ENCODE measurements around the gene ARFIP1. TPM values are rescaled to one million over a fixed set of nuclear protein-coding genes. Genes with fewer than 3 reads are reported as not detected.
"Not testable (repeated sequence)": the region's sequence is repeated elsewhere in the genome, so short reads cannot be mapped to it uniquely, and the experiment has no call there.

Gene ARFIP1
- total RNA-seq, 1 experiment from 2014 or later = 47.9 TPM

DNA sequence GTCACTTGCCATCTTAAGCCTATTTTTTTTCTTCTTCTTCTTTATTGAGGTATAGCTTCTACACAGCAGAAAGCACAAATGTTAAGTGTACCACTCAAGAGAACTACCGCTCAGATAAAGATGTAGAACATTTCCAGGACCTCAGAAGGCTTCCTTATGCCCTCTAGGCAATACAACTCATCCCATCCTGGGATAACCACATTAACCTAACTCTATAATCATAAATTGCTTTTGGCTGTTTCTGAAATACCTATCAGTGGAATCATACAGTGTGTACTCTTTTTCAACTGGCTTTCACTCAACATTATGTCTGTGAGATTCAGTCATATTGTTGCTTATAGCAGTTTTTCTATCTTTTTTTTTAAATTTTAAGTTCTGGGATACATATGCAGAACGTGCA lies 51.7 kb downstream of the ARFIP1 start:
- DNase-seq (ENCODE audit: extremely low read depth, low read depth) = no peak

DNA sequence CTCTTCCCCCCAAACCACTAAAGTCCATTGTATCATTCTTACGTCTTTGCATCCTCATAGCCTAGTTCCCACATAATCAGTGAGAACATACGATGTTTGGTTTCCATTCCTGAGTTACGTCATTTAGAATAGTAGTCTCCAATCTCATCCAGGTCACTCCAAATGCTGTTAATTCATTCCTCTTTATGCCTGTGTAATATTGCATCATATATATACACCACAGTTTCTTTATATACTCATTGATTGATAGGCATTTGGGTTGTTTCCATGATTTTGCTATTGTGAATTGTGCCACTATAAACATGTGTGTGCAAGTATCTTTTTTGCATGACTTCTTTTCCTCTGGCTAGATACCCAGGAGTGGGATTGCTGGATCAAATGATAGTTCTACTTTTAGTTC lies 57.2 kb downstream of the ARFIP1 start:
- no peak for DNase-seq (ENCODE audit: extremely low read depth, low read depth)

DNA sequence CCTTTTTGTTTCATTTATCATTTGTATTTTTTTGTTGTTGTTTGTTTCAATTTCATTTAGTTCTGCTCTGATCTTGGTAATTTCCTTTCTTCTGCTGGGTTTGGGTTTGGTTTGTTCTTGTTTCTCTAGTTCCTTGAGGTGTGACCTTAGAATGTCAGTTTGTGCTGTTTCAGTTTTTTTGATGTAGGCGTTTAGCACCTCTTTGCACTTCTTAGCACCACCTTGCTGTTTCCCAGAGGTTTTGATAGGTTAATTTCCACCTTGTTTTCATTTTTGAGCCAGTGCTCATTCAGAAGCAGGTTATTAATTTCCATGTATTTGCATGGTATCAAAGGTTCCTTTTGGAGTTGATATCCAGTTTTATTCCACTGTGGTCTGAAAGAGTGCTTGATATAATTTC lies 60.0 kb downstream of the ARFIP1 start:
- DNase-seq (ENCODE audit: extremely low read depth, low read depth) = not testable (repeated sequence)

- no peak for DNase-seq (ENCODE audit: extremely low read depth, low read depth)
Observed at GRCh38 chr4:152843481-152844090, 63.8 kb downstream of the ARFIP1 start.

DNA sequence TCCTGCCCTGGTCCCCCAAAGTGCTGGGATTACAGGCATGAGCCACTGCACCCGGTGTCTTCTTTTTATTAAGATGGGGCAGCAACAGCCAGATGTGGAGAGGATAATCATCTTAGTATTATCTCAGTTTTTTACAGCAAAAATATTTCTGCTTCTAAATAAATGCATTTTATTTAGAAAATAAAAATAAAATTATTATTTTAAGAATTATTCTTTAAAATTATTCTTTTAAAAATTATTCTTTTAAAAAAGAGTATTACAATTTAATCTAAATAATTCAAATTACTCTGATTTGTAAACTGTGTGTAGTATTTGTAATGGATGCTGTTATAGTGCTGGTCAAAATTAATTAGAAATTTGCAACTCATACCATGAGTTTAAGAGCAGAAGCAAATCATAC lies 67.6 kb downstream of the ARFIP1 start:
- no peak for DNase-seq (ENCODE audit: extremely low read depth, low read depth)

GRCh38 chr4:152848508-152848907 lies 68.8 kb downstream of the ARFIP1 start:
- no peak for DNase-seq (ENCODE audit: extremely low read depth, low read depth)

DNA sequence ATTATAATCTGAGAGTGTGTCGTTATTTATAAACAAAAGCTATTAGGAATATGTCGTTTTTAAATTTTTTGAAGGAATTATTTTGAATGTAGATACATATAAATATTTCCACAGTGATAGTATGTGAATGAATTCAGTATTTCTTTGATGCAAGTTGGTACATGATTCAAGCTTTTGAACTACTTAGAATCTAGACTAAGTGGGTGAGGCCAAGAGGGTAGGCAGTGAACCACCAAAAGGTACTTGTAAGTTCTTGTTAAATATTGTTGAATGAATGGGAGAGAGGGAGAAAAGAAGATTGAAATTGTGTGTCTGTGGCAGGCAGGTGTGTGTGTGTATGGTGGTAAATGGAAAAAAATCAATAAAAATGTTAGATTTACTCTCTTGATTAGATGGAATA lies 69.6 kb downstream of the ARFIP1 start:
- DNase-seq (ENCODE audit: extremely low read depth, low read depth) = no peak

GRCh38 chr4:152850377-152850776 lies 70.6 kb downstream of the ARFIP1 start:
- DNase-seq (ENCODE audit: extremely low read depth, low read depth) = no peak

- no peak for DNase-seq (ENCODE audit: extremely low read depth, low read depth)
Observed at GRCh38 chr4:152851226-152851625, 71.5 kb downstream of the ARFIP1 start.

DNA sequence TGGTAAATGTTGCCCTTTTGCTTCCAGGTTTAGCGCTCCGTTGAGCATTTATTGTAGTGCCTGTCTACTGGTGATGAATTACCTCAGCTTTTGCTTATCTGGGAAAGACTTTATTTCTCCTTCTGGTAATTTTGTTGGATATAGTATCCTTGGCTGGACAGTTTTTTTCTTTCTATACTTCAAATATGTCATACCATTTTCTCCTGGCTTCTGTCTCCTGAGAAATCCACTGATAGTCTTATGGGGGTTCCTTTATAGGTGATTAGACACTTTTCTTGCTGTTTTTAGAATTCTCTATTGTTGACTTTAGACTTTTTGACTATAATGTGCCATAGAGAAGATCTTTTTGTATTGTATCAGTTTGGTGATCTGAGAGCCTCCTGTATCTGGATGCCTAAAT lies 73.5 kb downstream of the ARFIP1 start:
- no peak for DNase-seq (ENCODE audit: extremely low read depth, low read depth)

- DNase-seq (ENCODE audit: extremely low read depth, low read depth) = not testable (repeated sequence)
Observed at GRCh38 chr4:152854016-152854415, 74.3 kb downstream of the ARFIP1 start.

DNA sequence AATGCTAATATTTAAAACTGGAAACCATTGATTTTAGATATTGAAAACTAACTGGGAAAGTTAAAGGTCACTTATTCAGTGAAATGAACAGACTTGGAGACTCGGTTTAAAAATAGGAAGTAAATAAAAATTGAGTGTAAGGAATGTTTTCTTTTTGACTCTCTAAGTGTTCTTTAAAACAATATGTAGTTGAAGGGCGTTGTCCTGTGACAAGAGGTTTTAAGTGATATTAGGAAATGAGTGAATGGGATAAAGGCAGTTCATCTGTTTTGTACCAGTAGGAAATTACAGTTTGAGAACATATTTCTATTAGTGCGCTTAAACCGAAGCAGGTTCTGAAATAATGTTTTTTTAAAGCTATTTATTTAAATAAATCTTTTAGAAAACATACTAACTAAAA lies 77.2 kb downstream of the ARFIP1 start:
- DNase-seq (ENCODE audit: extremely low read depth, low read depth) = no peak

DNA sequence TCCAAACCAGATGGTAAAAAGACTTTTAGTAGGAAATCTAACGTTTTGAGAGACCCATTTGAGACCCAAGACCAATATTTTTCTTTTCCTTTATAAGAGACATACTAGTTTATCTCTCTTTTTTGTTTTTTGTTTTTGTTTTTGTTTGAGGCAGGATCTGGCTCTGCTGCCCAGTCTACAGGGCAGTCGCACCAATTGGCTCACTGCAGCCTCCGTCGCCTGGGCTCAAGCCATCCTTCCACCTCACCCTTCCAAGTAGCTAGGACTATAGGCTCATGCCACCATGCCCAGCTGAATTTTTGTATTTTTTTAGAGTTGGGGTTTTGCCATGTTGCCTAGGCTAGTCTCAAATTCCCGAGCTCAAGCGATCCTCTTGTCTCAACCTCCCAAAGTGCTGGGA lies 79.2 kb downstream of the ARFIP1 start:
- DNase-seq (ENCODE audit: extremely low read depth, low read depth) = no peak

DNA sequence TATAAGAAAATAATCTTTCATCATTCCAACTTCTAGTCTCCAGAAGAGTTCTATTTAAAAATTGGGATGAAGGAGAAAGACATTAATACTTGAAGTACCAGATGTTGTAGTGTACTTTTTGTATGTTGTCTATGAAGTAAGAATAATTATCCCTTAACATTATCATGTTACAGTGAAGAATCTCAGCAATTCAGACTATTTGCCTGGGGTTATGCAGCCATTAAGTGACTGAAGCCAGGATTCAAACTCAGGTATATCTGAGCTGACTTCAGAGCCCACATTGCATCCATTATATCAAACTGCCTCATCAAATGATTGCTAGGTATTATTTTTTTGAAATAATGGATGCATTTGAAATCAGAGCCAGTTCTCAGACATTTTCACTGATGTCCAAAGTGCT lies 80.3 kb downstream of the ARFIP1 start:
- peak; percentile 6 for DNase-seq (ENCODE audit: extremely low read depth, low read depth)

DNA sequence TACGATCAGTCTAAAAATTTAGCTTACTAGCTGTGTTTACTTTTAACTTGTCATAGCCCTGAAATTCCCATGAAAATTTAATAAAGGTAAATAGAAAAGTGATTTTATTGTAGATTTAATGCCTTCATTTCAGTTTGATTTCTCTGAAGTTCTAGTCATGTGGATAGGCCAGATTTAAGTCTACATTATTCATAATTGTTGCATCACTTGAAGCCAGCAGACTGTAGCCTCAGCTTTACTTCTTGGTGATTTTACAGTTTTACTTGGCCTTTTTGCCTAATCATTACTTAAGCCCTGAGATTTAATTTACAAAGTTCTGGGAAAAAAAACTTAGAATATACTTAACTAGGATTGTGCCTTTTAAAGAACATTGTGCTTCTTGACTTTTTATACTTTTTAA lies 82.9 kb downstream of the ARFIP1 start:
- DNase-seq (ENCODE audit: extremely low read depth, low read depth) = no peak

DNA sequence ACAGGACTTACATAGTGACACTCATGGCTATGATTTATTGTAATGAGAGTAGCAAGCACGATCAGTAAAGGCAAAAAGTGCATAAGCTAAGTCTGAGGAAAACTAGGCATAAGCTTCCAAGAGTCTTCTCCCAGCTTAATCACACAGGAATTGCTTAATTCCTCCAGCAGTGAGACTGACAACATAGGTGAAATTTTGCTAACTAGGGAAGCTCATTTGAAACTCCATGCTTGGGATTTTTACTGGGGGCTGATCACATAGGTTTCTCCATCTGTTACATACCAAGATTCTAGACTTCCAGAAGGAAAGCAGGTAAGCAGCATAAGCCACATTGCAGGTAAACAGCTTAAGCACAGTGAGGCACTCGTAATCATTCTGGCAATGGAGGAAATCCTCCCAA lies 84.6 kb downstream of the ARFIP1 start:
- DNase-seq (ENCODE audit: extremely low read depth, low read depth) = no peak

GRCh38 chr4:152866432-152866993 lies 86.8 kb downstream of the ARFIP1 start:
- DNase-seq (ENCODE audit: extremely low read depth, low read depth) = not testable (repeated sequence)

DNA sequence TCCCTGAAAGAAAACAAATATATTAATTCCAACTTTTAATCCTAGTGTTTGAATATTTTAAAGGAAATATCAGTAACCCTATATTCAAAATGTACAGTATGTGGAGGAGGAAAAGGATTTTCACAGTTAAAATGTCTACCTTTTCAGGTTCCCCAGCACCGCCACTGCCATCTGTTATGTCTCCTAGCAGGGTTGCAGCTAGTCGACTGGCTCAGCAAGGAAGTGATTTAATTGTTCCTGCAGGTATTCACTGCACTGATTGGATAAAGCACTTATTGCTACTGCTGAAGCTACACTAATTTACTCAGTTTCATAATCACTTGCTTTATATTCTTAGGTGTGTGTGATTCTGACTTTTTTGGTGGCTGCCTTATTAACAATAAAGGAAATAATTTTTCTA lies 90.9 kb downstream of the ARFIP1 start:
- DNase-seq (ENCODE audit: extremely low read depth, low read depth) = no peak

GRCh38 chr4:152875261-152875660 lies 95.5 kb downstream of the ARFIP1 start:
- no peak for DNase-seq (ENCODE audit: extremely low read depth, low read depth)

GRCh38 chr4:152877868-152878267 lies 98.1 kb downstream of the ARFIP1 start:
- no peak for DNase-seq (ENCODE audit: extremely low read depth, low read depth)

DNA sequence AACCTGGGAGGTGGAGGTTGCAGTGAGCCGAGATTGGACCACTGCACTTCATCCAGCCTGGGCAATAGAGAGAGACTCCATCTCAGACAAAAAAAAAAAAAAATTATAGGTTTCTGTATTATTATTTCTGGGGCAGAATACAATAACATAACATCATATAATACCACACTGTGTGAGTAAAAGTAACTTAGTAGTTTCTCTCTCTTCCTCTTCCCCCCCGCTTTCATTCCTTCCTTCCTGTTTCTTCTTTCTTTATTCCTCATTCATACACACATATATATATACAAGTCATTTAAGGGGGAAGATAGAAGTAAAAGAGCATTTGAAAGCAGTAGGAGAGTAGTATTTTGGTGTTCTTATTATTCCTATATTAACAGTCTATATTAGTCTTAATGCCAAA lies 100.5 kb downstream of the ARFIP1 start:
- DNase-seq (ENCODE audit: extremely low read depth, low read depth) = no peak

DNA sequence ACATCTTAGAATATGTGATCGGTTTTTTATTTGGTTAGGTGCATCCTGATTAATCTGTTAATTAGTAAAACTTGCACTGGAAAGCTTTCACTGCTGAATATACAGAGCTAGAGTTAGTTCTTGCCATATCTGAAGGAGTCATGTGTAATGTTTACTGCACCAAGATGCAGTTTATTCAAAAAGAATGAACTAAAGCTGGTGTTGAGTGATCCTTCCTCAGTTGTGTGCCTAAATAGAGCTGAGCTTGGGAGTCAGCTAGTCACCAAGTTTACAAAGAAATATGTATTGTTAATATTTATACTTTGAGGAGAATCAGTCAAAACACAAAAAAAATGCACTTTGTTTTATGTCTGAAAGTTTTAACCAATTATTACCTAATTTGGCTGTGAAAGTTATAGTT lies 102.2 kb downstream of the ARFIP1 start:
- no peak for DNase-seq (ENCODE audit: extremely low read depth, low read depth)

GRCh38 chr4:152885185-152885584 lies 105.4 kb downstream of the ARFIP1 start:
- DNase-seq (ENCODE audit: extremely low read depth, low read depth) = no peak

Data from NCI-H460 (cell line).